Measurements from ENCODE around the gene MSMB.
"Not testable (repeated sequence)": the region's sequence is repeated elsewhere in the genome, so short reads cannot be mapped to it uniquely, and the experiment has no call there.

MSMB gene

GRCh38 chr10:46004963-46005362 lies 41.1 kb downstream of the MSMB start:
- no peak for DNase-seq

- DNase-seq = no peak
Observed at GRCh38 chr10:46002916-46003693, 43.0 kb downstream of the MSMB start.

GRCh38 chr10:46002189-46002687 lies 43.8 kb downstream of the MSMB start:
- not testable (repeated sequence) for DNase-seq

- DNase-seq = peak; percentile 99
Observed at GRCh38 chr10:46001187-46001756, 44.8 kb downstream of the MSMB start.

GRCh38 chr10:46000538-46000937 lies 45.5 kb downstream of the MSMB start:
- no peak for DNase-seq

GRCh38 chr10:45999955-46000354 lies 46.1 kb downstream of the MSMB start:
- DNase-seq = not testable (repeated sequence)

GRCh38 chr10:45997994-45998763 lies 47.9 kb downstream of the MSMB start:
- DNase-seq = no peak

GRCh38 chr10:45997557-45997956 lies 48.5 kb downstream of the MSMB start:
- DNase-seq = no peak

- DNase-seq = not testable (repeated sequence)
Observed at GRCh38 chr10:45985590-45985989, 60.5 kb downstream of the MSMB start.

- DNase-seq = not testable (repeated sequence)
Observed at GRCh38 chr10:45984473-45984872, 61.6 kb downstream of the MSMB start.

- peak; percentile 82 for DNase-seq
Observed at GRCh38 chr10:45983538-45984186, 62.4 kb downstream of the MSMB start.
